GM06990 (cell line): ENCODE results near the gene DCP1A.
"Not testable (repeated sequence)": the region's sequence is repeated elsewhere in the genome, so short reads cannot be mapped to it uniquely, and the experiment has no call there.

Experiments used
- DNase-seq: peaks from one replicate; pipeline ENCODE4 v3.0.0-alpha.2; 2011; ENCODE audit not compliant: insufficient read length; ENCODE audit errors: extremely low read depth
- H3K27me3 ChIP-seq: replicated peaks from 2 replicates; pipeline ENCODE4 v1.6.0; 2011; ENCODE audit warnings: low read length; ENCODE audit not compliant: control insufficient read depth, insufficient read depth
- H3K36me3 ChIP-seq: 2 replicates; pipeline ENCODE4 v1.5.1; 2011; ENCODE audit warnings: low read length; ENCODE audit not compliant: control insufficient read depth, insufficient read depth
- H3K4me3 ChIP-seq: replicated peaks from 2 replicates; pipeline ENCODE4 v1.5.1; 2011; ENCODE audit warnings: low read depth, mild to moderate bottlenecking, control low read depth, low read length
- TF ChIP-seq, protein P1 (sequence below): IDR thresholded peaks from 2 replicates; pipeline ENCODE4 v1.5.1; 2011; ENCODE audit warnings: low read length, control low read depth, mild to moderate bottlenecking, inconsistent platforms; ENCODE audit not compliant: insufficient read depth, poor library complexity, severe bottlenecking

Gene DCP1A

DNA sequence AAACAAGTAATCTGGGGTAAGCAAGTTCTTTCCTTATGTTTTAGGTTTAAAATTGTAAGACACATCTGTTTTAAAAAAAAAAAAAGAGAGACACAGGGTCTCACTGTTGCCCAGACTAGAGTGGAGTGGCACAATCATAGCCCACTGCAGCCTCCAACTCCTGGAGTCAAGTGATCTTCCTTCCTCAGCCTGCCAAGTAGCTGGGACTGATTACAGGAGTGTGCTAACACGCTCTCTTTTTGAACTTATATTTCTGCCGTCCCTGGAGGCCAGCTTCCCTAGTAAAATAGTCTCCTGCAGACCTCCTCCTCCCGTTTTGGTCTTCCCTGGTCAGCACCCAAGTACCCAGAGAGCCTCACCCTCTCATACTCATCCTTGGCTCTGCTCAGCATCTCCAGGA is 35.5 kb downstream of the DCP1A start:
- H3K27me3 ChIP-seq, result no peaks in the 10 kb centered on the region
- H3K36me3 ChIP-seq, result peaks cover 7% of the 10 kb centered on the region
- H3K4me3 ChIP-seq, result no peak overlapping the region
- TF ChIP-seq, protein P1, sequence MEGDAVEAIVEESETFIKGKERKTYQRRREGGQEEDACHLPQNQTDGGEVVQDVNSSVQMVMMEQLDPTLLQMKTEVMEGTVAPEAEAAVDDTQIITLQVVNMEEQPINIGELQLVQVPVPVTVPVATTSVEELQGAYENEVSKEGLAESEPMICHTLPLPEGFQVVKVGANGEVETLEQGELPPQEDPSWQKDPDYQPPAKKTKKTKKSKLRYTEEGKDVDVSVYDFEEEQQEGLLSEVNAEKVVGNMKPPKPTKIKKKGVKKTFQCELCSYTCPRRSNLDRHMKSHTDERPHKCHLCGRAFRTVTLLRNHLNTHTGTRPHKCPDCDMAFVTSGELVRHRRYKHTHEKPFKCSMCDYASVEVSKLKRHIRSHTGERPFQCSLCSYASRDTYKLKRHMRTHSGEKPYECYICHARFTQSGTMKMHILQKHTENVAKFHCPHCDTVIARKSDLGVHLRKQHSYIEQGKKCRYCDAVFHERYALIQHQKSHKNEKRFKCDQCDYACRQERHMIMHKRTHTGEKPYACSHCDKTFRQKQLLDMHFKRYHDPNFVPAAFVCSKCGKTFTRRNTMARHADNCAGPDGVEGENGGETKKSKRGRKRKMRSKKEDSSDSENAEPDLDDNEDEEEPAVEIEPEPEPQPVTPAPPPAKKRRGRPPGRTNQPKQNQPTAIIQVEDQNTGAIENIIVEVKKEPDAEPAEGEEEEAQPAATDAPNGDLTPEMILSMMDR, result no peak
- DNase-seq, result no peak

GRCh38 chr3:53303957-53304356 is 43.4 kb downstream of the DCP1A start:
- no peak for DNase-seq
- peaks cover 6% of the 10 kb centered on the region for H3K36me3 ChIP-seq
- no peaks in the 10 kb centered on the region for H3K27me3 ChIP-seq
- TF ChIP-seq, protein P1, result no peak
- no peak overlapping the region for H3K4me3 ChIP-seq

DNA sequence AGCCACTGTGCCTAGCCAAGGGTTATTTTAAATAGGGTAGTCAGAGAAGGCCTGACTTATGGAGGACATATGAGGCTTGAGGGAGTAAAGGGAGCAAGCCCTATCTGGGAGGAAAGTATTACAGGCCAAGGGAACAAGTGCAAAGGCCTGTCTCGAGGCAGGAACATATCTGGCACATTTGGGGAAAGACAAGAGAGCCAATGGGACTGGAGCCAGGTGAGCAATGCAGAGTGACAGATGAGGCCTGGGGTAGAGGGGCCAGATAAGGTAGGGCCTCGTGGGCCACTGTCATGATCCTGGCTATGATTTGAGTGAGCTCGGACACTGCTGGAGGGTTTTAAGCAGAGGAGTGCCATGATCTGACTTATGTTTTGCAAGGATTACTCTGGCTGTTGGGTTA is 43.8 kb downstream of the DCP1A start:
- Histone ChIP-seq H3K36me3 (peaks cover 7% of the 10 kb centered on the region), H3K27me3 (no peaks in the 10 kb centered on the region), H3K4me3 (no peak overlapping the region)
- TF ChIP-seq, protein P1, result no peak
- DNase-seq, result no peak

GRCh38 chr3:53300826-53301225 is 46.5 kb downstream of the DCP1A start:
- TF ChIP-seq, protein P1, result no peak
- H3K4me3 ChIP-seq, result no peak overlapping the region
- no peak for DNase-seq
- H3K36me3 ChIP-seq, result peaks cover 6% of the 10 kb centered on the region
- H3K27me3 ChIP-seq, result no peaks in the 10 kb centered on the region

GRCh38 chr3:53299611-53300023 is 47.7 kb downstream of the DCP1A start:
- not testable (repeated sequence) for H3K4me3 ChIP-seq, H3K36me3 ChIP-seq, H3K27me3 ChIP-seq
- TF ChIP-seq, protein P1, result peak; percentile 60
- peak; percentile 30 for DNase-seq

DNA sequence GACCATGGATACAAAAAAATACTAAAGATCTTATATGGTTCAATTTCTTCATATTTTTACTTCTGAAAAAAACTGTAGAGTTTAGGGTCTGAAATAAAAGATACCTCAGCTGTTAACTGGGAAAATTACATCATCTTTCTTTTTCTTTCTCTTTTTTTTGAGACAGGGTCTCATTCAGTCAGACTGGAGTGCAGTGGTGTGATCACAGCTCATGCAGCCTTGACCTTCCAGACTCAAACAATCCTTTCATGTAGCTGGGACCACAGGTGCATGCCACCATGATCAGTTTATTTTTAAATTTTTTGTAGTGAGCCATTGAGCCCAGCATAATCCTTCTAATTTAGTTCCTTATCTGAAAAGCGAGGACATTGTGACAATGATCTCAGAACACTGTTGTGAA is 51.9 kb downstream of the DCP1A start:
- Histone ChIP-seq H3K36me3 (peaks cover 11% of the 10 kb centered on the region), H3K4me3 (no peak overlapping the region)
- DNase-seq, result no peak

More for the DNA sequence above, 51.9 kb downstream of the DCP1A start:
- TF ChIP-seq, protein P1, result no peak
- no peaks in the 10 kb centered on the region for H3K27me3 ChIP-seq
